Measurements from ENCODE around the gene LDHAL6B. TPM values are rescaled to one million over a fixed set of nuclear protein-coding genes. Genes with fewer than 3 reads are reported as not detected.

LDHAL6B gene
- total and polyA plus RNA-seq, 9 of the 15 experiments (the other 6 are each of a cell fraction or from before 2014, with no cell fraction given) = not detected

DNA sequence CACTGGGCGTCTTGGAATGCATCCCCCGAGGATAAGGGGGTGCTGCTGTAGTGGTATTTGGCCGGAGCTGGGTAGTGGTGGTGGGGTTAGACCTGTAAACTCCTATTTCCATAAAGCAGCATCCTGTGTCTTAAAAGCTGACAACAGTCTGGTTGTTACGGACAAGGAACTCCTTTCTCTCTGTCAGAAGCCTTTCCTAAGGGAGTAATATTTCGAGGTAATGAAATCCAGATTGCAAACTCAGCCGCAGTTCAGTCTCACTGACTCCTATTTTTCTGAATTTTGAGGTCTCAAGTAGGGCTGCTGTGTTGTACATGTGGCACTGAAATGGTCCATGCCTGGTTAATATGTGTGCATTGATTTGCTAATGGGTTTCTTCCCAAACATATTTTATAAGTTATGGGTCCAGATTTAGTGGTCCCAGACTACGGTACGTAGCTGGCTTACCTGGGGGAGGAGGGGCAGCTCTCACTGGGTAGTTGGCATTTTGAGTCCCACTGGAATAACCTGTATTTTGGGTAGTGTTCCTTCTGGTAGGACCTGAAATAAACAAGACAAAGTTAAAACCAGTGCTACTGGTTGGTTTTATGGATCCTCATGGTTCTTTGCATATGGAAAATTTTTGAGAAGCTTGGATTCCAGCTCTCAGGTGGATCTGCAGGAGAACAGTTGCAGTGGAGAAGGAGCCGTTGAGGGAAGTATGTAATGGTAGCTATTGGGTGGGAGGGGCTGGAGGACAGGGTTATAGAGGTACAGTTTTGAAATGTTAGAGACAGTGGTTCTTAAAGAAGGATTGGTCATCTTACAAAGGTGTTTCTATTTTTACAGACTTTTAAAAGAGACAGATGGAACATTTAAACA is 48.6 kb upstream of the LDHAL6B start (continued):
- TF ChIP-seq POLR2AphosphoS5 (IDR thresholded peaks at IDR 0.05; ENCODE audit: control insufficient read depth, insufficient read depth, low read depth, low read length) (no peak), CTCFL (IDR thresholded peaks at IDR 0.05; ENCODE audit: borderline replicate concordance, insufficient read depth, low read depth, low read length, poor library complexity, severe bottlenecking) (no peak), EWSR1 (IDR thresholded peaks at IDR 0.05; ENCODE audit: borderline replicate concordance, low read depth, partially characterized antibody) (no peak), ASH1L (IDR thresholded peaks at IDR 0.05; ENCODE audit: borderline replicate concordance, low read depth, partially characterized antibody) (no peak), ZNF445 (CRISPR knock-in tag; IDR thresholded peaks at IDR 0.05; ENCODE audit: low read depth) (no peak), PREB (CRISPR knock-in tag; IDR thresholded peaks at IDR 0.05) (no peak), ZNF785 (CRISPR knock-in tag; IDR thresholded peaks at IDR 0.05) (no peak)
